ENCODE measurements around the gene PMM1. TPM values are rescaled to one million over a fixed set of nuclear protein-coding genes. Genes with fewer than 3 reads are reported as not detected.

Gene PMM1
- total and polyA plus RNA-seq, 2 of the 13 experiments (the other 11 are each of a cell fraction or from before 2014, with no cell fraction given): 17.8 to 95.6 TPM

DNA sequence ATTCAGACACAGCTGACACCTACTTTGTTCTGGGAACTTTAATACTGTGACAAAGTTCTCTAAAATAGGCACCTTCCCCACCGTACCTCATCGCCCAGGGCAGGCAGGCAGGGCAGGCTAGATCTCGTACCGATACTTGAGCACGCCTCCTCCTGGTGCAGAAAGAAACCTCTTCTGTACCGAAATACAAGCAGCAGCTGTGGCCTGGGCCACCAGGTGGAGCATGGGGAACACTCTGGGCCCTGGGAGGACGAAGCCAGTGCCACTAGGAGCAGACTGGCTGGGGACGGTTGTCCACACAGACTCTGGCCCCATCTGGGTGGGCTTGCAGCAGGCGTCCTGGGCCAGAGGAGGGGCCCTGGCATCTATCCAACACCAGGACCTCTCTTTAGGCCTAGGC, 12.8 kb downstream of the PMM1 start (continued):
- TF ChIP-seq, protein P1, sequence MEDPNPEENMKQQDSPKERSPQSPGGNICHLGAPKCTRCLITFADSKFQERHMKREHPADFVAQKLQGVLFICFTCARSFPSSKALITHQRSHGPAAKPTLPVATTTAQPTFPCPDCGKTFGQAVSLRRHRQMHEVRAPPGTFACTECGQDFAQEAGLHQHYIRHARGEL (CRISPR knock-in tag; IDR thresholded peaks at IDR 0.05): no peak
- TF ChIP-seq, protein P2, sequence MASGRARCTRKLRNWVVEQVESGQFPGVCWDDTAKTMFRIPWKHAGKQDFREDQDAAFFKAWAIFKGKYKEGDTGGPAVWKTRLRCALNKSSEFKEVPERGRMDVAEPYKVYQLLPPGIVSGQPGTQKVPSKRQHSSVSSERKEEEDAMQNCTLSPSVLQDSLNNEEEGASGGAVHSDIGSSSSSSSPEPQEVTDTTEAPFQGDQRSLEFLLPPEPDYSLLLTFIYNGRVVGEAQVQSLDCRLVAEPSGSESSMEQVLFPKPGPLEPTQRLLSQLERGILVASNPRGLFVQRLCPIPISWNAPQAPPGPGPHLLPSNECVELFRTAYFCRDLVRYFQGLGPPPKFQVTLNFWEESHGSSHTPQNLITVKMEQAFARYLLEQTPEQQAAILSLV (CRISPR knock-in tag; IDR thresholded peaks at IDR 0.05; ENCODE audit: borderline replicate concordance): peak; percentile 65; the same call in 1 of the 2 replicates
- TF ChIP-seq MAZ (IDR thresholded peaks at IDR 0.05; ENCODE audit: borderline replicate concordance, low read depth, low read length): 0 out of 2 replicates have a peak, but pooled peaks have one; percentile 29
- TF ChIP-seq MAZ (CRISPR knock-in tag; IDR thresholded peaks at IDR 0.05; ENCODE audit: low read depth): peak; percentile 75
- TF ChIP-seq ZNF335 (CRISPR knock-in tag; IDR thresholded peaks at IDR 0.05): no peak
- TF ChIP-seq, protein P3, sequence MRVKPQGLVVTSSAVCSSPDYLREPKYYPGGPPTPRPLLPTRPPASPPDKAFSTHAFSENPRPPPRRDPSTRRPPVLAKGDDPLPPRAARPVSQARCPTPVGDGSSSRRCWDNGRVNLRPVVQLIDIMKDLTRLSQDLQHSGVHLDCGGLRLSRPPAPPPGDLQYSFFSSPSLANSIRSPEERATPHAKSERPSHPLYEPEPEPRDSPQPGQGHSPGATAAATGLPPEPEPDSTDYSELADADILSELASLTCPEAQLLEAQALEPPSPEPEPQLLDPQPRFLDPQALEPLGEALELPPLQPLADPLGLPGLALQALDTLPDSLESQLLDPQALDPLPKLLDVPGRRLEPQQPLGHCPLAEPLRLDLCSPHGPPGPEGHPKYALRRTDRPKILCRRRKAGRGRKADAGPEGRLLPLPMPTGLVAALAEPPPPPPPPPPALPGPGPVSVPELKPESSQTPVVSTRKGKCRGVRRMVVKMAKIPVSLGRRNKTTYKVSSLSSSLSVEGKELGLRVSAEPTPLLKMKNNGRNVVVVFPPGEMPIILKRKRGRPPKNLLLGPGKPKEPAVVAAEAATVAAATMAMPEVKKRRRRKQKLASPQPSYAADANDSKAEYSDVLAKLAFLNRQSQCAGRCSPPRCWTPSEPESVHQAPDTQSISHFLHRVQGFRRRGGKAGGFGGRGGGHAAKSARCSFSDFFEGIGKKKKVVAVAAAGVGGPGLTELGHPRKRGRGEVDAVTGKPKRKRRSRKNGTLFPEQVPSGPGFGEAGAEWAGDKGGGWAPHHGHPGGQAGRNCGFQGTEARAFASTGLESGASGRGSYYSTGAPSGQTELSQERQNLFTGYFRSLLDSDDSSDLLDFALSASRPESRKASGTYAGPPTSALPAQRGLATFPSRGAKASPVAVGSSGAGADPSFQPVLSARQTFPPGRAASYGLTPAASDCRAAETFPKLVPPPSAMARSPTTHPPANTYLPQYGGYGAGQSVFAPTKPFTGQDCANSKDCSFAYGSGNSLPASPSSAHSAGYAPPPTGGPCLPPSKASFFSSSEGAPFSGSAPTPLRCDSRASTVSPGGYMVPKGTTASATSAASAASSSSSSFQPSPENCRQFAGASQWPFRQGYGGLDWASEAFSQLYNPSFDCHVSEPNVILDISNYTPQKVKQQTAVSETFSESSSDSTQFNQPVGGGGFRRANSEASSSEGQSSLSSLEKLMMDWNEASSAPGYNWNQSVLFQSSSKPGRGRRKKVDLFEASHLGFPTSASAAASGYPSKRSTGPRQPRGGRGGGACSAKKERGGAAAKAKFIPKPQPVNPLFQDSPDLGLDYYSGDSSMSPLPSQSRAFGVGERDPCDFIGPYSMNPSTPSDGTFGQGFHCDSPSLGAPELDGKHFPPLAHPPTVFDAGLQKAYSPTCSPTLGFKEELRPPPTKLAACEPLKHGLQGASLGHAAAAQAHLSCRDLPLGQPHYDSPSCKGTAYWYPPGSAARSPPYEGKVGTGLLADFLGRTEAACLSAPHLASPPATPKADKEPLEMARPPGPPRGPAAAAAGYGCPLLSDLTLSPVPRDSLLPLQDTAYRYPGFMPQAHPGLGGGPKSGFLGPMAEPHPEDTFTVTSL (CRISPR knock-in tag; IDR thresholded peaks at IDR 0.05; ENCODE audit: borderline replicate concordance): no peak
- TF ChIP-seq ZNF749 (CRISPR knock-in tag; IDR thresholded peaks at IDR 0.05; ENCODE audit: borderline replicate concordance): no peak
- no peak for TF ChIP-seq SNAPC2 (CRISPR knock-in tag; IDR thresholded peaks at IDR 0.05)
- peak; percentile 46; the same call in 1 of the 2 replicates for TF ChIP-seq BORCS8-MEF2B (CRISPR knock-in tag; IDR thresholded peaks at IDR 0.05)
- no peak for TF ChIP-seq SIX4 (CRISPR knock-in tag; IDR thresholded peaks at IDR 0.05)
- TF ChIP-seq, protein P4, sequence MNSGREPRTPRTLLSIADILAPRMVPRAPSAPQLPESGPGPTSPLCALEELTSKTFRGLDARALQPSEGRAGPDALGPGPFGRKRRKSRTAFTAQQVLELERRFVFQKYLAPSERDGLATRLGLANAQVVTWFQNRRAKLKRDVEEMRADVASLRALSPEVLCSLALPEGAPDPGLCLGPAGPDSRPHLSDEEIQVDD (CRISPR knock-in tag; IDR thresholded peaks at IDR 0.05; ENCODE audit: borderline replicate concordance): no peak
- TF ChIP-seq RXRB (CRISPR knock-in tag; IDR thresholded peaks at IDR 0.05; ENCODE audit: borderline replicate concordance): peak; percentile 67
- TF ChIP-seq ZNF34 (CRISPR knock-in tag; IDR thresholded peaks at IDR 0.05; ENCODE audit: borderline replicate concordance): no peak
- TF ChIP-seq ZBTB38 (CRISPR knock-in tag; IDR thresholded peaks at IDR 0.05): peak; percentile 83
- TF ChIP-seq, protein P5, sequence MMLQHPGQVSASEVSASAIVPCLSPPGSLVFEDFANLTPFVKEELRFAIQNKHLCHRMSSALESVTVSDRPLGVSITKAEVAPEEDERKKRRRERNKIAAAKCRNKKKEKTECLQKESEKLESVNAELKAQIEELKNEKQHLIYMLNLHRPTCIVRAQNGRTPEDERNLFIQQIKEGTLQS (CRISPR knock-in tag; IDR thresholded peaks at IDR 0.05): no peak
- no peak for TF ChIP-seq ZNF431 (CRISPR knock-in tag; IDR thresholded peaks at IDR 0.05; ENCODE audit: borderline replicate concordance, low read depth)
- no peak for TF ChIP-seq ZNF547 (CRISPR knock-in tag; IDR thresholded peaks at IDR 0.05)
- TF ChIP-seq SMYD3 (CRISPR knock-in tag; IDR thresholded peaks at IDR 0.05): no peak
- TF ChIP-seq, protein P6, sequence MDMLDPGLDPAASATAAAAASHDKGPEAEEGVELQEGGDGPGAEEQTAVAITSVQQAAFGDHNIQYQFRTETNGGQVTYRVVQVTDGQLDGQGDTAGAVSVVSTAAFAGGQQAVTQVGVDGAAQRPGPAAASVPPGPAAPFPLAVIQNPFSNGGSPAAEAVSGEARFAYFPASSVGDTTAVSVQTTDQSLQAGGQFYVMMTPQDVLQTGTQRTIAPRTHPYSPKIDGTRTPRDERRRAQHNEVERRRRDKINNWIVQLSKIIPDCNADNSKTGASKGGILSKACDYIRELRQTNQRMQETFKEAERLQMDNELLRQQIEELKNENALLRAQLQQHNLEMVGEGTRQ (IDR thresholded peaks at IDR 0.05; ENCODE audit: low read depth, low read length): no peak
- TF ChIP-seq, protein P6 (CRISPR knock-in tag; IDR thresholded peaks at IDR 0.05; ENCODE audit: borderline replicate concordance): no peak

Data from HepG2 (cell line).